ENCODE measurements around the gene PCYT2. TPM values are rescaled to one million over a fixed set of nuclear protein-coding genes. Genes with fewer than 3 reads are reported as not detected.

Gene PCYT2
- total and polyA plus RNA-seq, 9 of the 15 experiments (the other 6 are each of a cell fraction or from before 2014, with no cell fraction given): 0.92 to 134 (median 82.5) TPM

- TF ChIP-seq BCL6 (CRISPR knock-in tag; IDR thresholded peaks at IDR 0.05) (peak; percentile 93), SUPT5H (IDR thresholded peaks at IDR 0.05) (peak; percentile 95), MXI1 (IDR thresholded peaks at IDR 0.05; ENCODE audit: low read depth, low read length) (no peak), ZNF318 (IDR thresholded peaks at IDR 0.05; ENCODE audit: borderline replicate concordance in 1 of 2, low read depth in 1 of 2) (no peak), CREB3L1 (IDR thresholded peaks at IDR 0.05; ENCODE audit: borderline replicate concordance, low read depth) (peak; percentile 100)
Observed at GRCh38 chr17:81860756-81861568, 50.2 kb downstream of the PCYT2 start (continued).
